ENCODE measurements around the gene HIP1R.
"Not testable (repeated sequence)": the region's sequence is repeated elsewhere in the genome, so short reads cannot be mapped to it uniquely, and the experiment has no call there.

Gene HIP1R

GRCh38 chr12:122793685-122794106 is 41.6 kb upstream of the HIP1R start:
- peak; percentile 71 for DNase-seq (ENCODE audit: low read depth)
- peak; percentile 70 for TF ChIP-seq CTCF (conservative IDR thresholded peaks at IDR 0.05; ENCODE audit: control insufficient read depth, insufficient read depth, low read depth, low read length)

GRCh38 chr12:122795807-122796206 is 39.5 kb upstream of the HIP1R start:
- TF ChIP-seq CTCF (conservative IDR thresholded peaks at IDR 0.05; ENCODE audit: control insufficient read depth, insufficient read depth, low read depth, low read length): no peak

More at GRCh38 chr12:122793685-122794106, 41.6 kb upstream of the HIP1R start:
- H3K4me3 ChIP-seq (ENCODE audit: control insufficient read depth, low read depth, low read length): no peak overlapping the region

GRCh38 chr12:122799641-122800243 is 35.5 kb upstream of the HIP1R start:
- TF ChIP-seq CTCF (conservative IDR thresholded peaks at IDR 0.05; ENCODE audit: control insufficient read depth, insufficient read depth, low read depth, low read length): no peak
- no peak for DNase-seq (ENCODE audit: low read depth)
- H3K4me3 ChIP-seq (ENCODE audit: control insufficient read depth, low read depth, low read length): no peak overlapping the region

More at GRCh38 chr12:122795807-122796206, 39.5 kb upstream of the HIP1R start:
- H3K4me3 ChIP-seq (ENCODE audit: control insufficient read depth, low read depth, low read length): no peak overlapping the region
- no peak for DNase-seq (ENCODE audit: low read depth)

- H3K4me3 ChIP-seq (ENCODE audit: control insufficient read depth, low read depth, low read length): no peak overlapping the region
- DNase-seq (ENCODE audit: low read depth): no peak
- no peak for TF ChIP-seq CTCF (conservative IDR thresholded peaks at IDR 0.05; ENCODE audit: control insufficient read depth, insufficient read depth, low read depth, low read length)
Observed at GRCh38 chr12:122803937-122804336, 31.3 kb upstream of the HIP1R start.

GRCh38 chr12:122804957-122805356 is 30.3 kb upstream of the HIP1R start:
- H3K4me3 ChIP-seq (ENCODE audit: control insufficient read depth, low read depth, low read length); DNase-seq (ENCODE audit: low read depth): not testable (repeated sequence)

GRCh38 chr12:122807651-122808050 is 27.6 kb upstream of the HIP1R start:
- DNase-seq (ENCODE audit: low read depth): no peak
- no peak for TF ChIP-seq CTCF (conservative IDR thresholded peaks at IDR 0.05; ENCODE audit: control insufficient read depth, insufficient read depth, low read depth, low read length)
- H3K4me3 ChIP-seq (ENCODE audit: control insufficient read depth, low read depth, low read length): no peak overlapping the region

GRCh38 chr12:122811777-122812176 is 23.5 kb upstream of the HIP1R start:
- TF ChIP-seq CTCF (conservative IDR thresholded peaks at IDR 0.05; ENCODE audit: control insufficient read depth, insufficient read depth, low read depth, low read length): no peak
- no peak for DNase-seq (ENCODE audit: low read depth)

More at GRCh38 chr12:122811777-122812176, 23.5 kb upstream of the HIP1R start:
- no peak overlapping the region for H3K4me3 ChIP-seq (ENCODE audit: control insufficient read depth, low read depth, low read length)
